HG02678 (cell line): ENCODE results near the gene FER.

Source experiments
- ATAC-seq: cut with Tn5 transposase; IDR thresholded peaks from one replicate; pipeline ENCODE4 v1.9.1; 2021; ENCODE audit warnings: mild to moderate bottlenecking, moderate library complexity; ENCODE audit not compliant: unreplicated experiment

Gene FER

GRCh38 chr5:109224276-109224882 is 476.7 kb downstream of the FER start:
- no peak for ATAC-seq

- ATAC-seq, result no peak
Observed at GRCh38 chr5:109225716-109226625, 478.3 kb downstream of the FER start.

GRCh38 chr5:109230369-109230768 is 482.7 kb downstream of the FER start:
- no peak for ATAC-seq

- ATAC-seq, result no peak
Observed at GRCh38 chr5:109231331-109231730, 483.6 kb downstream of the FER start.

- ATAC-seq, result no peak
Observed at GRCh38 chr5:109234381-109234780, 486.7 kb downstream of the FER start.

- no peak for ATAC-seq
Observed at GRCh38 chr5:109239456-109239855, 491.8 kb downstream of the FER start.

- ATAC-seq, result no peak
Observed at GRCh38 chr5:109242518-109242917, 494.8 kb downstream of the FER start.

GRCh38 chr5:109246395-109246794 is 498.7 kb downstream of the FER start:
- ATAC-seq, result no peak
